Measurements from ENCODE around the gene C1orf122.
A peak's percentile ranks its signal among the peaks of the same experiment; 100 is the strongest.

The C1orf122 gene

GRCh38 chr1:37795340-37796125 is 12.1 kb upstream of the C1orf122 start:
- peak; percentile 21 for DNase-seq
- H3K9me3 ChIP-seq, result no peaks in the 10 kb centered on the region
- peak overlapping the region; percentile 72 for H3K4me3 ChIP-seq (ENCODE audit: low read depth, low read length)
- peaks cover 17% of the 10 kb centered on the region for H3K36me3 ChIP-seq
- TF ChIP-seq, protein P1, sequence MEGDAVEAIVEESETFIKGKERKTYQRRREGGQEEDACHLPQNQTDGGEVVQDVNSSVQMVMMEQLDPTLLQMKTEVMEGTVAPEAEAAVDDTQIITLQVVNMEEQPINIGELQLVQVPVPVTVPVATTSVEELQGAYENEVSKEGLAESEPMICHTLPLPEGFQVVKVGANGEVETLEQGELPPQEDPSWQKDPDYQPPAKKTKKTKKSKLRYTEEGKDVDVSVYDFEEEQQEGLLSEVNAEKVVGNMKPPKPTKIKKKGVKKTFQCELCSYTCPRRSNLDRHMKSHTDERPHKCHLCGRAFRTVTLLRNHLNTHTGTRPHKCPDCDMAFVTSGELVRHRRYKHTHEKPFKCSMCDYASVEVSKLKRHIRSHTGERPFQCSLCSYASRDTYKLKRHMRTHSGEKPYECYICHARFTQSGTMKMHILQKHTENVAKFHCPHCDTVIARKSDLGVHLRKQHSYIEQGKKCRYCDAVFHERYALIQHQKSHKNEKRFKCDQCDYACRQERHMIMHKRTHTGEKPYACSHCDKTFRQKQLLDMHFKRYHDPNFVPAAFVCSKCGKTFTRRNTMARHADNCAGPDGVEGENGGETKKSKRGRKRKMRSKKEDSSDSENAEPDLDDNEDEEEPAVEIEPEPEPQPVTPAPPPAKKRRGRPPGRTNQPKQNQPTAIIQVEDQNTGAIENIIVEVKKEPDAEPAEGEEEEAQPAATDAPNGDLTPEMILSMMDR (IDR thresholded peaks at IDR 0.05; ENCODE audit: low read depth, low read length), result no peak
- no peaks in the 10 kb centered on the region for H3K27me3 ChIP-seq
- no peaks in the 10 kb centered on the region for H3K4me1 ChIP-seq

DNA sequence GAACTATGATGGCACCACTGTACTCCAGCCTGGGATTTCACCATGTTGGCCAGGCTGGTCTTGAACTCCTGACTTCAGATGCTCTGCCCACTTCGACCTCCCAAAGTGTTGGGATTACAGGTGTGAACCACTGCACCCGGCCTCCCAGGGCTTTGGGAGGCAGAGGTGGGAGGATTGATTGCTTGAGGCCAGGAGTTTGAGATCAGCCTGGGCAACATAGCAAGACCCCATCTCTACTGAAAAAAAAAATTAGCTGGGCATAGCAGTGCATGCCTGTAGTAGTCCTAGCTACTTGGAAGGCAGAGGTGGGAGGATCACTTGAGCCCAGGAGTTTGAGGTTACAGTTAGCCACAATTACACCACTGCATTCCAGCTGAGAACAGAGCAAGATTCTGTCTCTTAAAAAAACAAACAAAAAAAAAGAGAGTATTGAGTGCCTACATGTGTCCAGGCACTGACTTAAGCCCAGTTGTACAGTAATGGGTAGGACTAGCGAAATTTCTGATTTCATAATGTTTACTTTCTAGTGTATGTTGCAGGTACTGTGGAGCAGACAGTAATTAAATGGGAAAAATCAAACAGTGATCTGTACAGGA is 9.7 kb upstream of the C1orf122 start:
- no peaks in the 10 kb centered on the region for H3K27me3 ChIP-seq
- peaks cover 27% of the 10 kb centered on the region for H3K36me3 ChIP-seq
- TF ChIP-seq, protein P1 (IDR thresholded peaks at IDR 0.05; ENCODE audit: low read depth, low read length), result no peak
- no peaks in the 10 kb centered on the region for H3K4me1 ChIP-seq
- no peak overlapping the region for H3K4me3 ChIP-seq (ENCODE audit: low read depth, low read length)
- no peak for DNase-seq
- H3K9me3 ChIP-seq, result no peaks in the 10 kb centered on the region

- TF ChIP-seq, protein P1 (IDR thresholded peaks at IDR 0.05; ENCODE audit: low read depth, low read length), result no peak
- no peak for DNase-seq
- Histone ChIP-seq H3K4me1 (no peaks in the 10 kb centered on the region), H3K9me3 (no peaks in the 10 kb centered on the region), H3K4me3 (ENCODE audit: low read depth, low read length) (no peak overlapping the region), H3K36me3 (peaks cover 60% of the 10 kb centered on the region), H3K27me3 (no peaks in the 10 kb centered on the region)
Observed at GRCh38 chr1:37802439-37802838, 5.2 kb upstream of the C1orf122 start.

- Histone ChIP-seq H3K4me3 (ENCODE audit: low read depth, low read length) (peak overlapping the region; percentile 84), H3K36me3 (peaks cover 40% of the 10 kb centered on the region), H3K4me1 (no peaks in the 10 kb centered on the region), H3K9me3 (no peaks in the 10 kb centered on the region), H3K27me3 (no peaks in the 10 kb centered on the region)
- no peak for DNase-seq
- TF ChIP-seq, protein P1 (IDR thresholded peaks at IDR 0.05; ENCODE audit: low read depth, low read length), result no peak
Observed at GRCh38 chr1:37807220-37807554, 403 bp upstream of the C1orf122 start.

DNA sequence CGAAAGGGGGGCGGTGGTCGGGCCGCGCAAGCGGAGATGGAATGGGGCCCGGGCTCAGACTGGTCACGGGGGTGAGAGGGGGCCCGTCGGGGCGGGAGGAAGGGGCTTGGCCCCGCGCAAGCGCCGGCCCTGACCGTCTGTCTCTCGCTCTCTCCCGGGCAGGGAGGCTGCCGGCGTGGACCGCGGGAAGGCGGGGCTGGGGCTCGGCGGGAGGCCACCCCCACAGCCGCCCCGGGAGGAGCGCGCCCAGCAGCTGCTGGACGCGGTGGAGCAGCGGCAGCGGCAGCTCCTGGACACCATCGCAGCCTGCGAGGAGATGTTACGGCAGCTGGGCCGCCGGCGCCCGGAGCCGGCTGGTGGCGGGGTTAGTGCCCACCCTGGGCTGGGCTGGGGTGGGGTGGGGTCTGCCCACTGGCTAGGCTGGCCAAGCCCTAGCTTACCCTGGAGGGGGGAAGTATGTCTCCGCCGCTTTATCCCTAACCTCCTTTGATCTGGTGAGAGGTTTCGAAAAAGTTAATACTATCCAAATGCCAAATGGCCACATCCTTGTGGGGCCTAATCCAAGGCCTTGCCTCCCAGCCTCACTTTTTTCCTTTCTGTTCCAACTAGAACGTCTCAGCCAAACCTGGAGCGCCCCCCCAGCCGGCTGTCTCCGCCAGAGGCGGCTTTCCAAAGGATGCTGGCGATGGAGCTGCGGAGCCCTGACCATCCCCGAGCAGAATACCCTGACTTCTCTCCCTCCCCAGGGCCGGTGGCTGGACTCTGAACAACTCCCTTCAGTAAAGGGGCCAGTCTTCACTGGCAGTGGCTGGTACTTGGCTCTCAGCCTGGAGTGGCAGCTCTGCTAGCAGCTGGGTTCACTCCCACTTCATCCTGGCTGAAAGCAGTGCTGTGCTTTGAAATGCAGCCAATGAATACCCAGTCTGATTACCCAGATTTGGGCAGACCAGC is 1.1 kb downstream of the C1orf122 start:
- Histone ChIP-seq H3K36me3 (peaks cover 31% of the 10 kb centered on the region), H3K27me3 (no peaks in the 10 kb centered on the region), H3K4me1 (no peaks in the 10 kb centered on the region), H3K9me3 (no peaks in the 10 kb centered on the region), H3K4me3 (ENCODE audit: low read depth, low read length) (peak overlapping the region; percentile 84)
- TF ChIP-seq, protein P1 (IDR thresholded peaks at IDR 0.05; ENCODE audit: low read depth, low read length), result no peak
- DNase-seq, result peak; percentile 70

All from BE2C (cell line).